HCT116 (cell line): ENCODE measurements around the gene OSCP1. TPM values are rescaled to one million over a fixed set of nuclear protein-coding genes. Genes with fewer than 3 reads are reported as not detected.

ENCODE experiments used
- ATAC-seq: fragments of 200-7000 bp; cut with Tn5 transposase; 2 replicates; pipeline ENCODE4 v1.9.1; 2020; ENCODE audit warnings: mild to moderate bottlenecking, moderate library complexity
- BruUV-seq: library from RNA; stranded (reverse); fragments of 400-500 nt; replicated peaks from 2 replicates; lab custom pipeline; 2021; lab: Mats Ljungman, UMichigan
- CTCF ChIA-PET: fragments of 300-600 bp; sonication (Branson Sonifier 250); formaldehyde crosslinking; loops from one replicate; lab custom pipeline; 2021; ENCODE audit warnings: antibody characterized with exemption; lab: Charles Lee
- POLR2A ChIA-PET: fragments of 300-600, 350-600 bp; sonication (Branson Sonifier 250); formaldehyde crosslinking; loops from one replicate; lab custom pipeline; 2021; ENCODE audit warnings: antibody characterized with exemption; lab: Charles Lee
- RAD21 ChIA-PET, 2 experiments: fragments of 300-600 bp; sonication (Branson Sonifier 250); formaldehyde crosslinking; loops; one replicate each; lab custom pipeline; 2023; ENCODE audit warnings: low total read pairs in 2 of 2; ENCODE audit not compliant: uncharacterized antibody in 2 of 2, unreplicated experiment in 2 of 2, low non-redundant PET in 1 of 2; lab: Charles Lee
- DNase-seq: peaks from one replicate; pipeline ENCODE4 v3.0.0-alpha.2; 2010; ENCODE audit warnings: low read depth, low spot score
- H2AFZ ChIP-seq: fragments of 200-600 bp; shearing (Covaris generic), sonication (generic); 2 replicates; pipeline ENCODE4 v1.6.1; 2017; ENCODE audit warnings: low read depth, mixed run types, mixed read lengths, antibody characterized with exemption, low read length; ENCODE audit not compliant: poor library complexity, severe bottlenecking
- H3K27ac ChIP-seq: 2 replicates; pipeline ENCODE4 v1.5.1; 2012; ENCODE audit warnings: low read depth, low read length
- H3K27me3 ChIP-seq: fragments of 200-600 bp; sonication (generic); 2 replicates; pipeline ENCODE4 v1.6.1; 2016; ENCODE audit warnings: mixed run types, low read length, mixed read lengths; ENCODE audit not compliant: insufficient read depth
- H3K36me3 ChIP-seq, 2 experiments: fragments of 200-500 bp in 1 of 2; fragments of 200-600 bp in 1 of 2; sonication (Bioruptor generic) in 1 of 2; sonication (generic) in 1 of 2; 2 replicates each; pipeline versions ENCODE4 v1.5.1 to v1.6.1; 2014 to 2016; ENCODE audit warnings: low read length in 2 of 2, inconsistent platforms in 1 of 2, mixed read lengths in 1 of 2, mixed run types in 1 of 2; ENCODE audit not compliant: insufficient read depth in 2 of 2, control insufficient read depth in 1 of 2
- H3K4me1 ChIP-seq, 2 experiments: fragments of 200-600 bp in 1 of 2; sonication (generic) in 1 of 2; 2 replicates each; pipeline versions ENCODE4 v1.5.1 to v1.6.1; 2012 to 2017; ENCODE audit warnings: low read length in 2 of 2, inconsistent platforms in 1 of 2, mild to moderate bottlenecking in 1 of 2, mixed read lengths in 1 of 2, mixed run types in 1 of 2, moderate library complexity in 1 of 2; ENCODE audit not compliant: insufficient read depth in 2 of 2, control insufficient read depth in 1 of 2
- H3K4me2 ChIP-seq: fragments of 200-600 bp; sonication (generic); 2 replicates; pipeline ENCODE4 v1.6.1; 2017; ENCODE audit warnings: mixed run types, low read length, mixed read lengths
- H3K4me3 ChIP-seq, 2 experiments: fragments of 200-600 bp in 1 of 2; sonication (generic) in 1 of 2; replicated peaks in 1 of 2; 2 replicates each; pipeline ENCODE4 v1.5.1; 2011 to 2016; ENCODE audit warnings: low read length in 2 of 2, control low read depth in 1 of 2, low read depth in 1 of 2, mild to moderate bottlenecking in 1 of 2, mixed read lengths in 1 of 2, mixed run types in 1 of 2
- H3K79me2 ChIP-seq: fragments of 200-600 bp; sonication (generic); 2 replicates; pipeline ENCODE4 v1.6.1; 2017; ENCODE audit warnings: mild to moderate bottlenecking, mixed run types, low read length, moderate library complexity, mixed read lengths; ENCODE audit not compliant: insufficient read depth
- H3K9ac ChIP-seq: fragments of 200-600 bp; sonication (generic); 2 replicates; pipeline ENCODE4 v1.6.1; 2016; ENCODE audit warnings: low read length, mixed read lengths
- H3K9me2 ChIP-seq: fragments of 200-600 bp; sonication (generic), shearing (Covaris generic); 2 replicates; pipeline ENCODE4 v1.6.1; 2017; ENCODE audit warnings: mixed run types, mild to moderate bottlenecking, moderate library complexity; ENCODE audit not compliant: insufficient read depth
- H3K9me3 ChIP-seq, 2 experiments: fragments of 200-500 bp in 1 of 2; fragments of 200-600 bp in 1 of 2; sonication (Bioruptor generic) in 1 of 2; sonication (generic) in 1 of 2; 2 replicates each; pipeline ENCODE4 v1.6.1; 2014 to 2017; ENCODE audit warnings: low read length in 2 of 2, mixed read lengths in 2 of 2, inconsistent platforms in 1 of 2, low read depth in 1 of 2, mild to moderate bottlenecking in 1 of 2, mixed run types in 1 of 2, moderate library complexity in 1 of 2; ENCODE audit not compliant: control insufficient read depth in 1 of 2, insufficient read depth in 1 of 2
- H4K20me1 ChIP-seq: fragments of 200-600 bp; sonication (generic), shearing (Covaris generic); 2 replicates; pipeline ENCODE4 v1.6.1; 2017; ENCODE audit warnings: mixed run types, mild to moderate bottlenecking, moderate library complexity; ENCODE audit not compliant: insufficient read depth
- ATF3 ChIP-seq: IDR thresholded peaks from 2 replicates; pipeline ENCODE4 v1.6.1; 2012
- CBX3 ChIP-seq: IDR thresholded peaks from 2 replicates; pipeline ENCODE4 v1.6.1; 2012; ENCODE audit warnings: low read depth
- CTCF ChIP-seq, 3 experiments: fragments of 200-600 bp in 1 of 3; sonication (generic) in 1 of 3; IDR thresholded peaks in 2 of 3; conservative IDR thresholded peaks in 1 of 3; 2 replicates each; pipeline ENCODE4 v1.5.1; 2012 to 2017; ENCODE audit warnings: low read depth in 2 of 3, low read length in 2 of 3, antibody characterized with exemption in 1 of 3, borderline replicate concordance in 1 of 3, control low read depth in 1 of 3, mild to moderate bottlenecking in 1 of 3, mixed read lengths in 1 of 3, mixed run types in 1 of 3, moderate library complexity in 1 of 3; ENCODE audit not compliant: insufficient read depth in 1 of 3
- EGR1 ChIP-seq: IDR thresholded peaks from 2 replicates; pipeline ENCODE4 v1.6.1; 2012; ENCODE audit warnings: low read depth
- ELF1 ChIP-seq: IDR thresholded peaks from 2 replicates; pipeline ENCODE4 v1.6.1; 2012; ENCODE audit warnings: low read depth, borderline replicate concordance
- EZH2 ChIP-seq: fragments of 200-600 bp; sonication (generic); IDR thresholded peaks from 2 replicates; pipeline ENCODE4 v1.6.1; 2017; ENCODE audit warnings: antibody characterized with exemption, mixed run types
- EZH2phosphoT487 ChIP-seq: fragments of 200-600 bp; IDR thresholded peaks from 2 replicates; pipeline ENCODE4 v1.6.1; 2018; ENCODE audit warnings: antibody characterized with exemption, borderline replicate concordance
- JUND ChIP-seq: IDR thresholded peaks from 2 replicates; pipeline ENCODE4 v1.6.1; 2012
- POLR2A ChIP-seq: IDR thresholded peaks from 2 replicates; pipeline ENCODE4 v1.7.0; 2011; ENCODE audit warnings: borderline replicate concordance; ENCODE audit not compliant: insufficient read depth, insufficient read length; ENCODE audit errors: extremely low read depth
- POLR2AphosphoS5 ChIP-seq: IDR thresholded peaks from 2 replicates; pipeline ENCODE4 v1.6.1; 2011; ENCODE audit warnings: mild to moderate bottlenecking, low read depth, low read length, moderate library complexity
- RAD21 ChIP-seq: IDR thresholded peaks from 2 replicates; pipeline ENCODE4 v1.6.1; 2012; ENCODE audit warnings: low read depth, mild to moderate bottlenecking
- SIN3A ChIP-seq: IDR thresholded peaks from 2 replicates; pipeline ENCODE4 v1.6.1; 2012; ENCODE audit warnings: low read depth
- SRF ChIP-seq: IDR thresholded peaks from 2 replicates; pipeline ENCODE4 v1.6.1; 2012; ENCODE audit warnings: low read depth
- TCF7L2 ChIP-seq: IDR thresholded peaks from 2 replicates; pipeline ENCODE4 v1.7.0; 2011; ENCODE audit warnings: borderline replicate concordance, inconsistent platforms; ENCODE audit not compliant: insufficient read depth, insufficient read length; ENCODE audit errors: extremely low read depth
- YY1 ChIP-seq: IDR thresholded peaks from 2 replicates; pipeline ENCODE4 v1.6.1; 2011; ENCODE audit warnings: low read length, low read depth, moderate library complexity, mild to moderate bottlenecking; ENCODE audit not compliant: insufficient replicate concordance; ENCODE audit errors: extremely low read depth
- ZBTB33 ChIP-seq: IDR thresholded peaks from 2 replicates; pipeline ENCODE4 v1.6.1; 2011; ENCODE audit warnings: mild to moderate bottlenecking, low read length, moderate library complexity; ENCODE audit not compliant: insufficient replicate concordance; ENCODE audit errors: extremely low read depth
- ZNF274 ChIP-seq: fragments of 200-500 bp; sonication (Bioruptor generic); IDR thresholded peaks from 2 replicates; pipeline ENCODE4 v1.6.1; 2014; ENCODE audit warnings: mild to moderate bottlenecking, low read depth, low read length, inconsistent platforms
- intact Hi-C: fragments of 100-400 bp; cut with micrococcal nuclease; formaldehyde crosslinking; loops from 2 replicates; pipeline ENCODE4 v1.10.0; 2022
- total RNA-seq: library from RNA; stranded (reverse); gene quantifications from one replicate; pipeline ENCODE4 v1.2.1, GENCODE V29; 2021; ENCODE audit not compliant: unreplicated experiment

Gene OSCP1
- total RNA-seq, 1 experiment from 2014 or later: 4.1 TPM

- Histone ChIP-seq H3K27me3 (no peaks in the 10 kb centered on the region), H3K9me2 (no peaks in the 10 kb centered on the region), H4K20me1 (no peaks in the 10 kb centered on the region), H3K4me2 (peak overlapping the region; percentile 3; the same call in 1 of the 2 replicates), H3K9ac (no peak overlapping the region), H3K36me3 (no peaks in the 10 kb centered on the region), H3K9me3 (no peaks in the 10 kb centered on the region), H2AFZ (no peak overlapping the region), H3K79me2 (no peaks in the 10 kb centered on the region), H3K27ac (no peak overlapping the region)
- POLR2A ChIA-PET: no interaction called here
- peak; percentile 92 for ATAC-seq
- BruUV-seq: no TSS peak
- TF ChIP-seq JUND (no peak), POLR2AphosphoS5 (no peak), CTCF (IDR thresholded peaks at IDR 0.05 in 2 of 3, conservative IDR thresholded peaks at IDR 0.05 in 1 of 3; ENCODE audit: borderline replicate concordance in 1 of 3, insufficient read depth in 1 of 3, low read depth in 2 of 3, low read length in 2 of 3) (peak; percentile 89 to 94 (median 93)), SIN3A (no peak), EGR1 (no peak), ELF1 (no peak), TCF7L2 (no peak), EZH2phosphoT487 (no peak), ZNF274 (no peak), ZBTB33 (no peak), POLR2A (no peak), EZH2 (no peak), CBX3 (no peak), ATF3 (no peak), SRF (no peak), YY1 (no peak), RAD21 (peak; percentile 98)
- TF ChIP-seq, all 23 proteins: peak for 2
- intact Hi-C loops: loop anchor here (1.0 to 5.0 kb wide), 4 partner anchors 52 to 319 kb away; no protein-coding TSS in a partner anchor
- no peak overlapping the region for H3K4me3 ChIP-seq
- ChIA-PET CTCF (interaction anchor here (1.4 to 3.0 kb wide), 3 partner anchors 19 to 79 kb away, joined by 3 to 7 read pairs (median 7); no protein-coding TSS in a partner anchor), RAD21 (no interaction called here)
- H3K4me1 ChIP-seq: peaks cover 6 to 26% of the 10 kb centered on the region in 2 experiments; a peak in 3 of 4 replicates
- DNase-seq: peak; percentile 69
Observed at GRCh38 chr1:36420836-36421317, 29.4 kb downstream of the OSCP1 start.
